WI38 (cell line): ENCODE results near the gene SLC6A8.
"Not testable (repeated sequence)": the region's sequence is repeated elsewhere in the genome, so short reads cannot be mapped to it uniquely, and the experiment has no call there.

Source experiments
- H3K4me3 ChIP-seq: 2 replicates; pipeline ENCODE4 v1.5.1; 2011; ENCODE audit warnings: low read depth, mild to moderate bottlenecking, control low read depth, low read length
- TF ChIP-seq, protein P1 (sequence below): IDR thresholded peaks from 2 replicates; pipeline ENCODE4 v1.5.1; 2012; ENCODE audit warnings: low read depth, mild to moderate bottlenecking, control low read depth, low read length

The SLC6A8 gene

GRCh38 chrX:153700967-153701366, 13.2 kb downstream of the SLC6A8 start:
- TF ChIP-seq, protein P1, sequence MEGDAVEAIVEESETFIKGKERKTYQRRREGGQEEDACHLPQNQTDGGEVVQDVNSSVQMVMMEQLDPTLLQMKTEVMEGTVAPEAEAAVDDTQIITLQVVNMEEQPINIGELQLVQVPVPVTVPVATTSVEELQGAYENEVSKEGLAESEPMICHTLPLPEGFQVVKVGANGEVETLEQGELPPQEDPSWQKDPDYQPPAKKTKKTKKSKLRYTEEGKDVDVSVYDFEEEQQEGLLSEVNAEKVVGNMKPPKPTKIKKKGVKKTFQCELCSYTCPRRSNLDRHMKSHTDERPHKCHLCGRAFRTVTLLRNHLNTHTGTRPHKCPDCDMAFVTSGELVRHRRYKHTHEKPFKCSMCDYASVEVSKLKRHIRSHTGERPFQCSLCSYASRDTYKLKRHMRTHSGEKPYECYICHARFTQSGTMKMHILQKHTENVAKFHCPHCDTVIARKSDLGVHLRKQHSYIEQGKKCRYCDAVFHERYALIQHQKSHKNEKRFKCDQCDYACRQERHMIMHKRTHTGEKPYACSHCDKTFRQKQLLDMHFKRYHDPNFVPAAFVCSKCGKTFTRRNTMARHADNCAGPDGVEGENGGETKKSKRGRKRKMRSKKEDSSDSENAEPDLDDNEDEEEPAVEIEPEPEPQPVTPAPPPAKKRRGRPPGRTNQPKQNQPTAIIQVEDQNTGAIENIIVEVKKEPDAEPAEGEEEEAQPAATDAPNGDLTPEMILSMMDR, result no peak

GRCh38 chrX:153701706-153702105, 14.0 kb downstream of the SLC6A8 start:
- no peak overlapping the region for H3K4me3 ChIP-seq
- TF ChIP-seq, protein P1, result no peak

More at GRCh38 chrX:153700967-153701366, 13.2 kb downstream of the SLC6A8 start:
- no peak overlapping the region for H3K4me3 ChIP-seq

- no peak overlapping the region for H3K4me3 ChIP-seq
- TF ChIP-seq, protein P1, result no peak
These were observed 14.8 kb downstream of the SLC6A8 start for GRCh38 chrX:153702336-153703035.

- TF ChIP-seq, protein P1, result no peak
- no peak overlapping the region for H3K4me3 ChIP-seq
These were observed 15.3 kb downstream of the SLC6A8 start for GRCh38 chrX:153703036-153703370.

DNA sequence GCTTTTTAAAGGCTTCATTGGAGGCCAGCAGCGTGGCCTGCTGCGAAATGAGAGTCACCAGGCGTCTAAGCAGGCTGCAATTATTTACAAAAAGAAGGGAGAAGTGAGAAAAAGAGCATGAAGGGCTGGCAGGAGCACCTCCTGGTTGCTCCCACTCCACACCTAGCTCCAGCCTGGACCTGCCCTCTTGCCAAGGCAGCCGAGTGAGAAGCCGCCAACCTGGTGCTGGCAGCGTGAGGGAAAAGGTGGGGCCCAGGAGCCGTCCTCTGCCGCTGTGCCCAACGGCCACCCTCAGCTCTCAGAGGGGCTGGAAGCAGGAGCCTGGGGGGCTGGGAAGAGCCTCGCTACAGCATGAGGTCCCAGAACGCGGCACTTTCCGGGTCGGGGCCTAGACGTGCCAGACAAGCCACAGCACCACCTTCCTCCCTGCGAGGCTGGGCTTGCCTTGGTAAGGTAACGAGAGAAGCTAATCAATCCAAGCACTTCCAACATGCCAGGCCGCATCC, 16.3 kb downstream of the SLC6A8 start:
- H3K4me3 ChIP-seq, result no peak overlapping the region
- TF ChIP-seq, protein P1, result no peak

DNA sequence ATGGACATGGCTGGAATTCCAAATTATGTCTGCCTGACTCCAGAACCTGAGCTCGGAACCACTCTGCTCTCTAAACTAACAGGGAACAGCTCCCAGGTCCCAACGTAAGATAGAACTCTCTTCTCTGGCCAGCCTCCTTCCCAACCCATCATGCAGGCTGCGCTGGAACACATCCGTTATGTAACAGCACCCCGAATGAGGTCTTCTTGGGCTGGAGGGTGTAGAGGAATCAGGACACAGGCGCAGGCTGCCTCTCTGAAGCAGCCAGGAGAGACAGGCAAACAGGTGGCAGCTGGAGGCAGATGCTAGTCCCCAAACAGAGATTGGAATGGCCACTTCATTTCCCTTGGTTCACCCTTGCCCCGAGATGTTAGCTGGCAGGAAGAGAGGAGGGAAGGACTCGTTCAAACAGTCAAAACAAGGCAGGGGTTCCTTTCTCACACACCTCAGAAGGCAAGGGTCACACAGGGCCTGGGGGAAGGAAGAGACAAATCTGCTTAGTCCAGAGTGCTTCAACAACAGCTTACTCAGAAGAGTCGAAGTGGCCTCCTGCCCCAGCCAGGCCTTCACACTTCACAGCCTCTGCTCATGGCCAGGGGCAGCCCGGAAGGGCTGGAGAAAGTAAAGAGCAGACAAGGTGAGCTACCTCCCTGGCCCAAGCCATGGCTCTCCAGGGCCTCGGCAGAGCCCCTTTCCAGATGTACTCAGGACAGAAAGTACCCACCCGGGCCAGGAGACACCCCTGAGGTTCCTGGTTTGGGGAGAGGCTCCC, 17.1 kb downstream of the SLC6A8 start:
- H3K4me3 ChIP-seq, result not testable (repeated sequence)

GRCh38 chrX:153705403-153706060, 17.8 kb downstream of the SLC6A8 start:
- not testable (repeated sequence) for H3K4me3 ChIP-seq

DNA sequence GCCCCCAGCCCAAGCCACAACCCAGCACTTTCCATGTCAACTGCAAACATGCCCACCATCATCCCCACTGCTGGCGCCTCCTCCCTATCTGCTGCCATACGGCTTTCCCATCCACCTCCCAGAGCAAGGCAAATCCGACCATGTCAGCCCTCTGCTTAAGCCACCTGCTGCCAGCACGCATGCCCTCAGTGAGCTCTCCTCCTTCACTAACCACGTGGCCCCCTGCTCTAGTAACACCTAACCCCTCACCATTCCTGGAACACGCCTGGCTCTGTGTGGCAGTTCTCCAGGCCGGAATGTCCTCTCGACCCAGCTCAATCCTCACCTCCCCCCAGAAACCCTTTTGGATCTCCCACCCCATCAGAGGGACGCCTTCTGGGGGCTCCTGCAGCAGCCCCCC, 19.1 kb downstream of the SLC6A8 start:
- TF ChIP-seq, protein P1, result no peak
- H3K4me3 ChIP-seq, result no peak overlapping the region
